ENCODE data around the gene CHRNB2.

DNA sequence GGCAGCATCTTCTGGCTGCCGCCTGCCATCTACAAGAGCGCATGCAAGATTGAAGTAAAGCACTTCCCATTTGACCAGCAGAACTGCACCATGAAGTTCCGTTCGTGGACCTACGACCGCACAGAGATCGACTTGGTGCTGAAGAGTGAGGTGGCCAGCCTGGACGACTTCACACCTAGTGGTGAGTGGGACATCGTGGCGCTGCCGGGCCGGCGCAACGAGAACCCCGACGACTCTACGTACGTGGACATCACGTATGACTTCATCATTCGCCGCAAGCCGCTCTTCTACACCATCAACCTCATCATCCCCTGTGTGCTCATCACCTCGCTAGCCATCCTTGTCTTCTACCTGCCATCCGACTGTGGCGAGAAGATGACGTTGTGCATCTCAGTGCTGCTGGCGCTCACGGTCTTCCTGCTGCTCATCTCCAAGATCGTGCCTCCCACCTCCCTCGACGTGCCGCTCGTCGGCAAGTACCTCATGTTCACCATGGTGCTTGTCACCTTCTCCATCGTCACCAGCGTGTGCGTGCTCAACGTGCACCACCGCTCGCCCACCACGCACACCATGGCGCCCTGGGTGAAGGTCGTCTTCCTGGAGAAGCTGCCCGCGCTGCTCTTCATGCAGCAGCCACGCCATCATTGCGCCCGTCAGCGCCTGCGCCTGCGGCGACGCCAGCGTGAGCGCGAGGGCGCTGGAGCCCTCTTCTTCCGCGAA, 3.8 kb downstream of the CHRNB2 start:
- TF ChIP-seq, protein P1, sequence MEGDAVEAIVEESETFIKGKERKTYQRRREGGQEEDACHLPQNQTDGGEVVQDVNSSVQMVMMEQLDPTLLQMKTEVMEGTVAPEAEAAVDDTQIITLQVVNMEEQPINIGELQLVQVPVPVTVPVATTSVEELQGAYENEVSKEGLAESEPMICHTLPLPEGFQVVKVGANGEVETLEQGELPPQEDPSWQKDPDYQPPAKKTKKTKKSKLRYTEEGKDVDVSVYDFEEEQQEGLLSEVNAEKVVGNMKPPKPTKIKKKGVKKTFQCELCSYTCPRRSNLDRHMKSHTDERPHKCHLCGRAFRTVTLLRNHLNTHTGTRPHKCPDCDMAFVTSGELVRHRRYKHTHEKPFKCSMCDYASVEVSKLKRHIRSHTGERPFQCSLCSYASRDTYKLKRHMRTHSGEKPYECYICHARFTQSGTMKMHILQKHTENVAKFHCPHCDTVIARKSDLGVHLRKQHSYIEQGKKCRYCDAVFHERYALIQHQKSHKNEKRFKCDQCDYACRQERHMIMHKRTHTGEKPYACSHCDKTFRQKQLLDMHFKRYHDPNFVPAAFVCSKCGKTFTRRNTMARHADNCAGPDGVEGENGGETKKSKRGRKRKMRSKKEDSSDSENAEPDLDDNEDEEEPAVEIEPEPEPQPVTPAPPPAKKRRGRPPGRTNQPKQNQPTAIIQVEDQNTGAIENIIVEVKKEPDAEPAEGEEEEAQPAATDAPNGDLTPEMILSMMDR (IDR thresholded peaks at IDR 0.05), result no peak
- TF ChIP-seq POLR2A (IDR thresholded peaks at IDR 0.05) (no peak), POLR2AphosphoS5 (IDR thresholded peaks at IDR 0.05; ENCODE audit: insufficient read depth in 1 of 2, low read depth in 1 of 2) (no peak)
